Neuronal stem cell (in vitro differentiated cells): ENCODE results near the gene TAOK1.

Experiments
- DNase-seq: peaks from one replicate; pipeline ENCODE4 v3.0.0-alpha.2; 2013; ENCODE audit warnings: low spot score
- H2AFZ ChIP-seq: one replicate; pipeline ENCODE4 v1.6.1; 2013; ENCODE audit warnings: mild to moderate bottlenecking, low read length, inconsistent platforms
- H2AK5ac ChIP-seq: 2 replicates; pipeline ENCODE4 v1.6.1; 2013; ENCODE audit warnings: low read depth, mild to moderate bottlenecking, inconsistent platforms, low read length, moderate library complexity, mixed read lengths
- H2BK120ac ChIP-seq: 2 replicates; pipeline ENCODE4 v1.6.1; 2013; ENCODE audit warnings: low read depth, mild to moderate bottlenecking, inconsistent platforms, low read length, moderate library complexity, mixed read lengths
- H2BK12ac ChIP-seq: one replicate; pipeline ENCODE4 v1.6.1; 2013; ENCODE audit warnings: low read length, inconsistent platforms
- H2BK15ac ChIP-seq: 2 replicates; pipeline ENCODE4 v1.6.1; 2013; ENCODE audit warnings: mild to moderate bottlenecking, low read length, inconsistent platforms, mixed read lengths
- H2BK5ac ChIP-seq: one replicate; pipeline ENCODE4 v1.6.1; 2013; ENCODE audit warnings: inconsistent platforms, mild to moderate bottlenecking, low read length, moderate library complexity
- H3K14ac ChIP-seq: one replicate; pipeline ENCODE4 v1.6.1; 2013; ENCODE audit warnings: low read length, inconsistent platforms
- H3K18ac ChIP-seq: 2 replicates; pipeline ENCODE4 v1.6.1; 2013; ENCODE audit warnings: low read length, inconsistent platforms
- H3K23ac ChIP-seq: 2 replicates; pipeline ENCODE4 v1.6.1; 2013; ENCODE audit warnings: low read depth, mild to moderate bottlenecking, mixed read lengths, low read length, inconsistent platforms; ENCODE audit not compliant: poor library complexity
- H3K27ac ChIP-seq: replicated peaks from 3 replicates; pipeline ENCODE4 v1.5.1; 2013; ENCODE audit warnings: low read length, inconsistent platforms
- H3K27me3 ChIP-seq, 3 experiments: 2 replicates each; pipeline ENCODE4 v1.6.1; 2013; ENCODE audit warnings: low read length in 3 of 3, mild to moderate bottlenecking in 2 of 3, inconsistent platforms in 1 of 3, low read depth in 1 of 3, mixed read lengths in 1 of 3, moderate library complexity in 1 of 3; ENCODE audit not compliant: control insufficient read depth in 3 of 3, insufficient read depth in 3 of 3
- H3K36me3 ChIP-seq, 2 donors: replicated peaks in 1 of 2; 2 replicates each; pipeline ENCODE4 v1.6.1; 2013; ENCODE audit warnings: low read length in 2 of 2; ENCODE audit not compliant: control insufficient read depth in 2 of 2, insufficient read depth in 2 of 2
- H3K4ac ChIP-seq: 2 replicates; pipeline ENCODE4 v1.6.1; 2013; ENCODE audit warnings: inconsistent platforms, mild to moderate bottlenecking, low read length, moderate library complexity
- H3K4me1 ChIP-seq, 2 donors: 1 replicate in 1 of 2; 2 replicates in 1 of 2; pipeline ENCODE4 v1.6.1; 2013; ENCODE audit warnings: low read length in 2 of 2, low read depth in 1 of 2; ENCODE audit not compliant: control insufficient read depth in 2 of 2, insufficient read depth in 1 of 2
- H3K4me2 ChIP-seq: one replicate; pipeline ENCODE4 v1.6.1; 2013; ENCODE audit warnings: mild to moderate bottlenecking, low read length, inconsistent platforms; ENCODE audit not compliant: insufficient read depth, poor library complexity, severe bottlenecking
- H3K4me3 ChIP-seq, 2 donors: 2 replicates each; pipeline ENCODE4 v1.5.1; 2013; ENCODE audit warnings: low read length in 2 of 2, mild to moderate bottlenecking in 2 of 2, inconsistent platforms in 1 of 2, moderate library complexity in 1 of 2
- H3K79me1 ChIP-seq: one replicate; pipeline ENCODE4 v1.6.1; 2013; ENCODE audit warnings: low read depth, mild to moderate bottlenecking, inconsistent platforms, low read length, moderate library complexity
- H3K9ac ChIP-seq: one replicate; pipeline ENCODE4 v1.6.1; 2013; ENCODE audit warnings: mild to moderate bottlenecking, low read depth, low read length, inconsistent platforms; ENCODE audit not compliant: poor library complexity
- H3K9me3 ChIP-seq, 2 donors: replicated peaks in 1 of 2; 2 replicates each; pipeline versions ENCODE3 to v1.6.1; 2013; ENCODE audit warnings: low read length in 2 of 2, mild to moderate bottlenecking in 2 of 2, inconsistent platforms in 1 of 2, low read depth in 1 of 2, mixed read lengths in 1 of 2, moderate library complexity in 1 of 2; ENCODE audit not compliant: control insufficient read depth in 2 of 2, insufficient read depth in 1 of 2
- H4K8ac ChIP-seq: one replicate; pipeline ENCODE4 v1.6.1; 2013; ENCODE audit warnings: low read depth, mild to moderate bottlenecking, inconsistent platforms, low read length, moderate library complexity
- H4K91ac ChIP-seq: one replicate; pipeline ENCODE4 v1.6.1; 2013; ENCODE audit warnings: low read length, low read depth, mild to moderate bottlenecking, inconsistent platforms; ENCODE audit not compliant: poor library complexity
- WGBS, 2 donors: extraction: QIAGEN DNeasy Blood & Tissue Kit; methylation state at CpG; one replicate each; pipeline ENCODE4 v1.1.7; 2013; ENCODE audit warnings: missing lambda C conversion rate in 2 of 2, mixed read lengths in 1 of 2; ENCODE audit not compliant: insufficient read length in 2 of 2, insufficient replicate concordance in 1 of 2; ENCODE audit errors: extremely low coverage in 2 of 2; 5-methylcytosine and 5-hydroxymethylcytosine counted together

Gene TAOK1

DNA sequence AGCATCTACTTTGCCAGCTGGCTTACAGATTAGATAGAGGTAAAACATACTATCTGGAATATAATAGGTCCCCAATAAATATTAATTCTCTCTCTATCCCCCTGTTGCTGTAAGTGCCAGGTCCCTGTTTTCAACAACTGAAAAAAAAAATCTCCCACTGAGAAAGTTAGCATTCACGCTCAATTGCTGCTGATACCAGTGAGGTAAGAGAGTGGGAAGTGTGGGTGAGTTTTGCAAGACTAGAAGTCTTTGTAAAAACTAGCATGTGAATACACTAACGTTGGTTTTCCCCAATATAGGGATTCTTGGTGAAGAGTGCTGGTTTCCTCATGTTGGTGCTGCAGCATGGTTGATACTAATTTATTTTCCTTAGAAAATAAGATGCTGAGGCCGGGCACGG, 11.7 kb upstream of the TAOK1 start:
- Histone ChIP-seq H3K36me3 (no peaks in the 10 kb centered on the region), H3K14ac (no peak overlapping the region), H3K9ac (no peak overlapping the region), H4K91ac (no peak overlapping the region), H2AFZ (no peak overlapping the region), H3K4me3 (no peak overlapping the region), H3K4me1 (peaks cover 16 to 26% of the 10 kb centered on the region in 2 donors), H3K18ac (no peak overlapping the region), H3K23ac (no peak overlapping the region), H3K27me3 (no peaks in the 10 kb centered on the region), H3K27ac (no peak overlapping the region), H3K4ac (no peak overlapping the region), H2BK15ac (no peak overlapping the region), H3K79me1 (no peaks in the 10 kb centered on the region), H3K4me2 (no peak overlapping the region), H2BK12ac (no peak overlapping the region), H4K8ac (no peak overlapping the region), H3K9me3 (no peaks in the 10 kb centered on the region), H2BK5ac (no peak overlapping the region), H2BK120ac (no peak overlapping the region), H2AK5ac (no peak overlapping the region)
- no peak for DNase-seq
- no CpG with 5 or more reads among the region's 4 CpGs for WGBS, 2 donors

DNA sequence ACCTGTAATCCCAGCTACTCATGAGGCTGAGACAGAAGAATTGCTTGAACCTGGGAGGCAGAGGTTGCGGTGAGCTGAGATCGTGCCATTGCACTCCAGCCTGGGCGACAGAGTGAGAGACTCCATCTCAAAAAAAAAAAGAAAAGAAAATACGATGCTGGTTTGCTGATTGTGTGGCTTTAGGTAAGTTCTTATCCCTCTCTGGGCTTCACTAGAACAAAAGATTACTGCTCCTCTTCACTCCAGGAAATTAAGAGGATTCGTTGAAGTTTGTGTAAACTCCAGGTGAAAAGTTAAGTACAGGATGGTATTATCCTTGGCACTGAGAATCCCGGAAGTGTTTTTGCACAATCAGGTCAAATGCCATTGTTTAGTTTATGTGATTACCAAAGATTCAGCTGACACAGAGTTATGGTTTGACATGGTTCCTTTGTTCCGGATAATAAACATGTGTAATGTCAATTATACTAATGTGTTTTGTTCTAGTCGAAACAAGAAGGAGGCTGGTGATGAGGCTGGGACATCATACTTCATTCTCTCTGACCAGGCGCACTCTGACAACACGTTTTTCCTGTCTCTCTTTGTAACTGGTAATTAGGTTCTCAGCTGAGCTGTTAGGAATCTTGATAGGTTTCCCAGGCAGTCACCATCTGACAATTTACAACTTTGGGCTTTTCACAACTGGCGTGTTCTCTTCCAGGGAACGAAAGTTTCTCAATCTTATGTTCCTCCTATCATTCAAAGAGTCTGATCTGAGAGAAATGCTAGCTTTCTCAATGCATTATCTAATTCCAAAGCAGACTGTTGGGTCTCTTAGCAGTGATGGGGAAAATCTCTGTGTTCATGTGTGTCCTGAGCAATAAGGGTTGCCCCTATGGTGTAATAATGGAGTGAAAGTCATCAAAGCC, 10.8 kb upstream of the TAOK1 start:
- Histone ChIP-seq H2AK5ac (no peak overlapping the region), H3K18ac (no peak overlapping the region), H3K79me1 (no peaks in the 10 kb centered on the region), H3K4me3 (no peak overlapping the region), H3K23ac (no peak overlapping the region), H2BK120ac (no peak overlapping the region), H2AFZ (peak overlapping the region; percentile 27), H3K4ac (no peak overlapping the region), H2BK12ac (no peak overlapping the region), H3K36me3 (no peaks in the 10 kb centered on the region), H2BK15ac (no peak overlapping the region), H3K4me2 (no peak overlapping the region), H3K9ac (no peak overlapping the region), H4K91ac (no peak overlapping the region), H3K14ac (no peak overlapping the region), H3K4me1 (peaks cover 16 to 26% of the 10 kb centered on the region in 2 donors), H3K27me3 (no peaks in the 10 kb centered on the region), H2BK5ac (no peak overlapping the region), H3K27ac (peak overlapping the region; percentile 53), H3K9me3 (no peaks in the 10 kb centered on the region), H4K8ac (no peak overlapping the region)
- DNase-seq: no peak
- no CpG with 5 or more reads among the region's 12 CpGs for WGBS, 2 donors

DNA sequence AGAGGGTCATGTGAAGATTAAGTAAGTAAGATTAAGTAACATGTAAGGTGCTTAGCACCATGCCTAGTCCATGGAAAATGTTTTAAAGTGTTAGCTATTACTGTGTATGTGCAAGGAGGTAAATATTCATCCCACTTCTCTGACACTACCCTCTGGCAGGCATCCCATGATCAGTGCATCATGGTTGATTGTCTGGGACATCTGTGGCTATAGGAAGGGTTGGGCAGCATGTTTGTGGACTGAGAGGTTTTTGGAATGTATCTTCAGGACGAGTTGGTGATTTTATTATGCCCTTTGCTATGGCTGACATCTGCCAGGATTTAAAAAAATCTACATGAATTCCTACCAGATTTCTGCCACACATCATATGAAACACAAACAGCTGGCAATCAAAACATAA, 6.5 kb upstream of the TAOK1 start:
- H3K4me1 ChIP-seq: peaks cover 2 to 4% of the 10 kb centered on the region in 2 donors
- no peak overlapping the region for H3K4me2 ChIP-seq
- H3K4me3 ChIP-seq: no peak overlapping the region
- no peak overlapping the region for H3K23ac ChIP-seq
- H3K36me3 ChIP-seq: no peaks in the 10 kb centered on the region
- no peak overlapping the region for H3K14ac ChIP-seq
- no peak overlapping the region for H2BK12ac ChIP-seq
- no peak for DNase-seq
- no peaks in the 10 kb centered on the region for H3K27me3 ChIP-seq
- H3K9ac ChIP-seq: no peak overlapping the region
- H2AFZ ChIP-seq: no peak overlapping the region
- no peak overlapping the region for H4K8ac ChIP-seq
- no CpG with 5 or more reads among the region's 1 CpG for WGBS, 2 donors
- no peak overlapping the region for H2BK120ac ChIP-seq
- H4K91ac ChIP-seq: no peak overlapping the region
- no peak overlapping the region for H3K18ac ChIP-seq
- H3K9me3 ChIP-seq: no peaks in the 10 kb centered on the region
- no peak overlapping the region for H2BK5ac ChIP-seq
- H3K4ac ChIP-seq: no peak overlapping the region
- no peak overlapping the region for H3K27ac ChIP-seq
- H3K79me1 ChIP-seq: no peaks in the 10 kb centered on the region
- no peak overlapping the region for H2AK5ac ChIP-seq
- no peak overlapping the region for H2BK15ac ChIP-seq

GRCh38 chr17:29384901-29385300, 5.3 kb upstream of the TAOK1 start:
- Histone ChIP-seq H3K79me1 (no peaks in the 10 kb centered on the region), H3K9ac (no peak overlapping the region), H4K8ac (no peak overlapping the region), H3K4ac (no peak overlapping the region), H3K27ac (no peak overlapping the region), H3K4me1 (peaks cover 0 to 2% of the 10 kb centered on the region in 2 donors), H3K27me3 (no peaks in the 10 kb centered on the region), H3K36me3 (no peaks in the 10 kb centered on the region), H2BK120ac (no peak overlapping the region), H2BK15ac (no peak overlapping the region), H3K18ac (no peak overlapping the region), H3K4me2 (no peak overlapping the region), H3K14ac (no peak overlapping the region), H2BK12ac (no peak overlapping the region), H2AK5ac (no peak overlapping the region), H4K91ac (no peak overlapping the region), H2AFZ (no peak overlapping the region), H3K9me3 (no peaks in the 10 kb centered on the region), H3K4me3 (no peak overlapping the region), H3K23ac (no peak overlapping the region), H2BK5ac (no peak overlapping the region)
- DNase-seq: no peak
- WGBS, 2 donors: no CpG with 5 or more reads among the region's 3 CpGs
